GM23338 (cell line): ENCODE results near the gene NRL. TPM values are rescaled to one million over a fixed set of nuclear protein-coding genes. Genes with fewer than 3 reads are reported as not detected.

Experiments used
- ATAC-seq: fragments of 200-7000 bp; cut with Tn5 transposase; 3 replicates; pipeline ENCODE4 v1.9.1; 2020
- DNase-seq: peaks from one replicate; pipeline ENCODE4 v3.0.0-alpha.2; 2015; ENCODE audit warnings: low spot score
- H2AFZ ChIP-seq: fragments of 200-600 bp; sonication (generic); 2 replicates; pipeline ENCODE4 v1.8.0; 2016; ENCODE audit warnings: antibody characterized with exemption, mild to moderate bottlenecking, moderate library complexity
- H3F3A ChIP-seq: fragments of 200-600 bp; sonication (generic); replicated peaks from 2 replicates; pipeline ENCODE4 v1.8.0; 2017; ENCODE audit warnings: antibody characterized with exemption, mixed run types, low read depth
- H3K27ac ChIP-seq: fragments of 200-600 bp; sonication (generic); 2 replicates; pipeline ENCODE4 v1.6.1; 2016; ENCODE audit warnings: low read depth
- H3K27me3 ChIP-seq: fragments of 200-600 bp; sonication (generic); 2 replicates; pipeline ENCODE4 v1.8.0; 2016; ENCODE audit warnings: mild to moderate bottlenecking, mixed run types, moderate library complexity; ENCODE audit not compliant: insufficient read depth
- H3K36me3 ChIP-seq: fragments of 200-600 bp; sonication (generic); 2 replicates; pipeline ENCODE4 v1.8.0; 2016; ENCODE audit warnings: mild to moderate bottlenecking; ENCODE audit not compliant: insufficient read depth
- H3K4me1 ChIP-seq: fragments of 200-600 bp; sonication (generic); 2 replicates; pipeline ENCODE4 v1.8.0; 2016; ENCODE audit warnings: mild to moderate bottlenecking, moderate library complexity; ENCODE audit not compliant: insufficient read depth
- H3K4me2 ChIP-seq: fragments of 200-600 bp; sonication (generic); 2 replicates; pipeline ENCODE4 v1.7.1; 2017; ENCODE audit warnings: mixed run types
- H3K4me3 ChIP-seq: fragments of 200-600 bp; sonication (generic); 2 replicates; pipeline ENCODE4 v1.6.1; 2016; ENCODE audit warnings: mixed run types
- H3K79me2 ChIP-seq: fragments of 200-600 bp; sonication (generic); replicated peaks from 2 replicates; pipeline ENCODE4 v1.8.0; 2017; ENCODE audit warnings: mild to moderate bottlenecking; ENCODE audit not compliant: insufficient read depth
- H3K9me2 ChIP-seq: fragments of 200-600 bp; sonication (generic); 2 replicates; pipeline ENCODE4 v1.8.0; 2017; ENCODE audit not compliant: insufficient read depth
- H4K20me1 ChIP-seq: fragments of 200-600 bp; sonication (generic); replicated peaks from 2 replicates; pipeline ENCODE4 v1.8.0; 2017; ENCODE audit warnings: mild to moderate bottlenecking; ENCODE audit not compliant: insufficient read depth
- H3K27ac Mint-ChIP-seq: 2 replicates; pipeline ENCODE4 v1.8.0; 2020; ENCODE audit warnings: inconsistent platforms, mild to moderate bottlenecking, moderate library complexity, mixed read lengths
- H3K27me3 Mint-ChIP-seq: 3 replicates; pipeline ENCODE4 v1.8.0; 2022; ENCODE audit warnings: low read depth, mild to moderate bottlenecking, moderate library complexity, mixed read lengths, inconsistent platforms; ENCODE audit not compliant: insufficient read depth, poor library complexity
- H3K36me3 Mint-ChIP-seq: 3 replicates; pipeline ENCODE4 v1.8.0; 2021; ENCODE audit warnings: low read depth, mild to moderate bottlenecking, inconsistent platforms, moderate library complexity, mixed read lengths
- H3K4me1 Mint-ChIP-seq: 3 replicates; pipeline ENCODE4 v1.8.0; 2020; ENCODE audit warnings: mild to moderate bottlenecking, inconsistent platforms, mixed read lengths
- H3K4me3 Mint-ChIP-seq: 3 replicates; pipeline ENCODE4 v1.8.0; 2021; ENCODE audit warnings: moderate library complexity, mild to moderate bottlenecking, inconsistent platforms, mixed read lengths
- H3K9me3 Mint-ChIP-seq: 3 replicates; pipeline ENCODE4 v1.8.0; 2020; ENCODE audit warnings: moderate library complexity, mild to moderate bottlenecking, inconsistent platforms, mixed read lengths
- CTCF ChIP-seq, 2 experiments: fragments of 200-600 bp in 1 of 2; sonication (generic) in 1 of 2; conservative IDR thresholded peaks; 2 replicates each; pipeline versions ENCODE4 v1.5.1 to v1.6.1; 2016 to 2017; ENCODE audit warnings: antibody characterized with exemption in 2 of 2, low read depth in 2 of 2, mild to moderate bottlenecking in 2 of 2, moderate library complexity in 1 of 2
- EZH2phosphoT487 ChIP-seq: fragments of 200-600 bp; sonication (generic); IDR thresholded peaks from one replicate; pipeline ENCODE4 v1.8.1; 2018; ENCODE audit warnings: antibody characterized with exemption; ENCODE audit not compliant: unreplicated experiment
- JUNB ChIP-seq: IDR thresholded peaks from one replicate; pipeline ENCODE4 v1.6.1; 2016; ENCODE audit warnings: antibody characterized with exemption; ENCODE audit not compliant: unreplicated experiment
- POLR2AphosphoS5 ChIP-seq: IDR thresholded peaks from 2 replicates; pipeline ENCODE4 v1.6.1; 2016; ENCODE audit warnings: antibody characterized with exemption, low read depth
- REST ChIP-seq: IDR thresholded peaks from one replicate; pipeline ENCODE4 v1.6.1; 2018; ENCODE audit warnings: antibody characterized with exemption; ENCODE audit not compliant: unreplicated experiment
- ZNF114 ChIP-seq: fragments of 250-450 bp; sonication (Bioruptor Pico); IDR thresholded peaks from 2 replicates; pipeline ENCODE4 v1.5.0; 2020; ENCODE audit warnings: mild to moderate bottlenecking, moderate library complexity
- ZNF331 ChIP-seq: fragments of 250-450 bp; sonication (Bioruptor Pico); IDR thresholded peaks from 2 replicates; pipeline ENCODE4 v1.5.0; 2020; ENCODE audit warnings: low read depth, mild to moderate bottlenecking, moderate library complexity
- ZNF462 ChIP-seq: fragments of 250-450 bp; sonication (Bioruptor Pico); IDR thresholded peaks from 2 replicates; pipeline ENCODE4 v1.5.0; 2020; ENCODE audit warnings: mild to moderate bottlenecking, moderate library complexity
- polyA plus RNA-seq: library from polyadenylated mRNA; unstranded; fragments of >200 nt; fragmentation: Nextera tagmentation; extraction: Ambion mirVana; gene quantifications from 2 replicates; pipeline ENCODE4 v1.2.1, GENCODE V29; 2016
- total RNA-seq: library from RNA; depleted of rRNA; stranded (reverse); fragments of >200 nt; shearing (Covaris generic); gene quantifications from 2 replicates; pipeline ENCODE4 v1.2.3, GENCODE V29; 2014

Gene NRL
- total and polyA plus RNA-seq, 2 experiments from 2014 or later: 1.8 to 2.2 TPM

GRCh38 chr14:24098229-24098926 lies 16.4 kb downstream of the NRL start:
- peaks cover 7% of the 10 kb centered on the region; the same call in 2 of the 3 replicates for H3K9me3 Mint-ChIP-seq
- H3K4me3 Mint-ChIP-seq: no peak overlapping the region
- H3K27me3 ChIP-seq: no peaks in the 10 kb centered on the region
- ATAC-seq: no peak
- no peak for TF ChIP-seq JUNB
- TF ChIP-seq EZH2phosphoT487: no peak
- TF ChIP-seq CTCF (conservative IDR thresholded peaks at IDR 0.05; ENCODE audit: low read depth in 2 of 2): no peak
- no peak for TF ChIP-seq ZNF331 (CRISPR knock-in tag)
- TF ChIP-seq REST: no peak
- no peak for TF ChIP-seq ZNF114 (CRISPR knock-in tag)
- no peak overlapping the region for H3K4me3 ChIP-seq
- H2AFZ ChIP-seq: no peak overlapping the region
- peaks cover 14% of the 10 kb centered on the region for H3K27me3 Mint-ChIP-seq
- peaks cover 85% of the 10 kb centered on the region for H3K36me3 Mint-ChIP-seq
- H3F3A ChIP-seq: peaks cover 8% of the 10 kb centered on the region
- H3K27ac ChIP-seq: no peak overlapping the region
- H3K4me1 Mint-ChIP-seq: peaks cover 15% of the 10 kb centered on the region
- H3K79me2 ChIP-seq: peaks cover 22% of the 10 kb centered on the region
- H3K4me2 ChIP-seq: no peak overlapping the region
- H3K27ac Mint-ChIP-seq: no peak overlapping the region
- peaks cover 5% of the 10 kb centered on the region; the same call in 1 of the 2 replicates for H4K20me1 ChIP-seq
- H3K36me3 ChIP-seq: peaks cover 17% of the 10 kb centered on the region
- no peaks in the 10 kb centered on the region for H3K9me2 ChIP-seq
- DNase-seq: no peak
- H3K4me1 ChIP-seq: peaks cover 10% of the 10 kb centered on the region

GRCh38 chr14:24096545-24097181 lies 18.1 kb downstream of the NRL start:
- Mint-ChIP-seq H3K27ac (peak overlapping the region; percentile 80), H3K36me3 (peaks cover 75% of the 10 kb centered on the region), H3K9me3 (peaks cover 3% of the 10 kb centered on the region; the same call in 2 of the 3 replicates), H3K27me3 (peaks cover 26% of the 10 kb centered on the region), H3K4me1 (peaks cover 26% of the 10 kb centered on the region), H3K4me3 (peak overlapping the region; percentile 51)
- Histone ChIP-seq H3K27me3 (no peaks in the 10 kb centered on the region), H2AFZ (no peak overlapping the region), H3K36me3 (peaks cover 8% of the 10 kb centered on the region), H3K4me2 (no peak overlapping the region), H3K9me2 (peaks cover 8% of the 10 kb centered on the region), H3F3A (peaks cover 15% of the 10 kb centered on the region), H3K4me1 (peaks cover 18% of the 10 kb centered on the region), H3K27ac (no peak overlapping the region), H3K4me3 (no peak overlapping the region), H3K79me2 (peaks cover 22% of the 10 kb centered on the region), H4K20me1 (peaks cover 5% of the 10 kb centered on the region; the same call in 1 of the 2 replicates)
- ATAC-seq (no peak), DNase-seq (no peak)
- TF ChIP-seq POLR2AphosphoS5: peak; percentile 63
- no peak for TF ChIP-seq ZNF462 (CRISPR knock-in tag)
